ENCODE results near the gene HADHB.

DNA sequence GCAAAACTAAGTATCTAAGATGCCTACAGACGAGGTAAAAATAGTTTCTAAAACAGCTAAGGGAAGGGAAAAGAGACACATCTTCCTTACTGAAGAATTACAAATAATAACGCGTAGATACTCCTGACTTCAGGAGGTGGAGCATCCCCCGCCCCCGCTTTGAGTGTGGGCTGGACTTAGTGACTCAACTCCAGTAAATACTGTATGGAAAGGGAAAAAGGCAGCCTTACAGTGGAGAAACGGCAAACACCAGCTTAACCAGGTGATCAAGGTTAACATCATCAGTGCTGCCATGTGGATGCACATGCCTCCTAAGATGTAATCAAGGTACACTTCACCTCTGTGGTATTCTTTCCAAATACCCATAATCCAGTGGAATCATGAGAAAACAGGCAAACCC lies 47.9 kb downstream of the HADHB start:
- TF ChIP-seq, protein P1, sequence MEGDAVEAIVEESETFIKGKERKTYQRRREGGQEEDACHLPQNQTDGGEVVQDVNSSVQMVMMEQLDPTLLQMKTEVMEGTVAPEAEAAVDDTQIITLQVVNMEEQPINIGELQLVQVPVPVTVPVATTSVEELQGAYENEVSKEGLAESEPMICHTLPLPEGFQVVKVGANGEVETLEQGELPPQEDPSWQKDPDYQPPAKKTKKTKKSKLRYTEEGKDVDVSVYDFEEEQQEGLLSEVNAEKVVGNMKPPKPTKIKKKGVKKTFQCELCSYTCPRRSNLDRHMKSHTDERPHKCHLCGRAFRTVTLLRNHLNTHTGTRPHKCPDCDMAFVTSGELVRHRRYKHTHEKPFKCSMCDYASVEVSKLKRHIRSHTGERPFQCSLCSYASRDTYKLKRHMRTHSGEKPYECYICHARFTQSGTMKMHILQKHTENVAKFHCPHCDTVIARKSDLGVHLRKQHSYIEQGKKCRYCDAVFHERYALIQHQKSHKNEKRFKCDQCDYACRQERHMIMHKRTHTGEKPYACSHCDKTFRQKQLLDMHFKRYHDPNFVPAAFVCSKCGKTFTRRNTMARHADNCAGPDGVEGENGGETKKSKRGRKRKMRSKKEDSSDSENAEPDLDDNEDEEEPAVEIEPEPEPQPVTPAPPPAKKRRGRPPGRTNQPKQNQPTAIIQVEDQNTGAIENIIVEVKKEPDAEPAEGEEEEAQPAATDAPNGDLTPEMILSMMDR (conservative IDR thresholded peaks at IDR 0.05 in 1 of 2, IDR thresholded peaks at IDR 0.05 in 1 of 2; ENCODE audit: low read depth in 1 of 2, low read length in 2 of 2) = no peak
- TF ChIP-seq EZH2 (IDR thresholded peaks at IDR 0.05; ENCODE audit: low read length, missing control alignments) = no peak

Measured in fibroblast of lung (primary cell).